GM23338 (cell line): Measurements from ENCODE around the gene CES5A. TPM values are rescaled to one million over a fixed set of nuclear protein-coding genes. Genes with fewer than 3 reads are reported as not detected.

Experiments
- ATAC-seq: fragments of 200-7000 bp; cut with Tn5 transposase; 3 replicates; pipeline ENCODE4 v1.9.1; 2020
- DNase-seq: peaks from one replicate; pipeline ENCODE4 v3.0.0-alpha.2; 2015; ENCODE audit warnings: low spot score
- H2AFZ ChIP-seq: fragments of 200-600 bp; sonication (generic); 2 replicates; pipeline ENCODE4 v1.8.0; 2016; ENCODE audit warnings: antibody characterized with exemption, mild to moderate bottlenecking, moderate library complexity
- H3F3A ChIP-seq: fragments of 200-600 bp; sonication (generic); replicated peaks from 2 replicates; pipeline ENCODE4 v1.8.0; 2017; ENCODE audit warnings: antibody characterized with exemption, mixed run types, low read depth
- H3K27ac ChIP-seq: fragments of 200-600 bp; sonication (generic); 2 replicates; pipeline ENCODE4 v1.6.1; 2016; ENCODE audit warnings: low read depth
- H3K27me3 ChIP-seq: fragments of 200-600 bp; sonication (generic); 2 replicates; pipeline ENCODE4 v1.8.0; 2016; ENCODE audit warnings: mild to moderate bottlenecking, mixed run types, moderate library complexity; ENCODE audit not compliant: insufficient read depth
- H3K36me3 ChIP-seq: fragments of 200-600 bp; sonication (generic); 2 replicates; pipeline ENCODE4 v1.8.0; 2016; ENCODE audit warnings: mild to moderate bottlenecking; ENCODE audit not compliant: insufficient read depth
- H3K4me1 ChIP-seq: fragments of 200-600 bp; sonication (generic); 2 replicates; pipeline ENCODE4 v1.8.0; 2016; ENCODE audit warnings: mild to moderate bottlenecking, moderate library complexity; ENCODE audit not compliant: insufficient read depth
- H3K4me2 ChIP-seq: fragments of 200-600 bp; sonication (generic); 2 replicates; pipeline ENCODE4 v1.7.1; 2017; ENCODE audit warnings: mixed run types
- H3K4me3 ChIP-seq: fragments of 200-600 bp; sonication (generic); 2 replicates; pipeline ENCODE4 v1.6.1; 2016; ENCODE audit warnings: mixed run types
- H3K79me2 ChIP-seq: fragments of 200-600 bp; sonication (generic); replicated peaks from 2 replicates; pipeline ENCODE4 v1.8.0; 2017; ENCODE audit warnings: mild to moderate bottlenecking; ENCODE audit not compliant: insufficient read depth
- H3K9me2 ChIP-seq: fragments of 200-600 bp; sonication (generic); 2 replicates; pipeline ENCODE4 v1.8.0; 2017; ENCODE audit not compliant: insufficient read depth
- H4K20me1 ChIP-seq: fragments of 200-600 bp; sonication (generic); replicated peaks from 2 replicates; pipeline ENCODE4 v1.8.0; 2017; ENCODE audit warnings: mild to moderate bottlenecking; ENCODE audit not compliant: insufficient read depth
- H3K27ac Mint-ChIP-seq: 2 replicates; pipeline ENCODE4 v1.8.0; 2020; ENCODE audit warnings: inconsistent platforms, mild to moderate bottlenecking, moderate library complexity, mixed read lengths
- H3K27me3 Mint-ChIP-seq: 3 replicates; pipeline ENCODE4 v1.8.0; 2022; ENCODE audit warnings: low read depth, mild to moderate bottlenecking, moderate library complexity, mixed read lengths, inconsistent platforms; ENCODE audit not compliant: insufficient read depth, poor library complexity
- H3K36me3 Mint-ChIP-seq: 3 replicates; pipeline ENCODE4 v1.8.0; 2021; ENCODE audit warnings: low read depth, mild to moderate bottlenecking, inconsistent platforms, moderate library complexity, mixed read lengths
- H3K4me1 Mint-ChIP-seq: 3 replicates; pipeline ENCODE4 v1.8.0; 2020; ENCODE audit warnings: mild to moderate bottlenecking, inconsistent platforms, mixed read lengths
- H3K4me3 Mint-ChIP-seq: 3 replicates; pipeline ENCODE4 v1.8.0; 2021; ENCODE audit warnings: moderate library complexity, mild to moderate bottlenecking, inconsistent platforms, mixed read lengths
- H3K9me3 Mint-ChIP-seq: 3 replicates; pipeline ENCODE4 v1.8.0; 2020; ENCODE audit warnings: moderate library complexity, mild to moderate bottlenecking, inconsistent platforms, mixed read lengths
- CTCF ChIP-seq, 2 experiments: fragments of 200-600 bp in 1 of 2; sonication (generic) in 1 of 2; conservative IDR thresholded peaks; 2 replicates each; pipeline versions ENCODE4 v1.5.1 to v1.6.1; 2016 to 2017; ENCODE audit warnings: antibody characterized with exemption in 2 of 2, low read depth in 2 of 2, mild to moderate bottlenecking in 2 of 2, moderate library complexity in 1 of 2
- EZH2phosphoT487 ChIP-seq: fragments of 200-600 bp; sonication (generic); IDR thresholded peaks from one replicate; pipeline ENCODE4 v1.8.1; 2018; ENCODE audit warnings: antibody characterized with exemption; ENCODE audit not compliant: unreplicated experiment
- NANOG ChIP-seq: IDR thresholded peaks from 2 replicates; pipeline ENCODE4 v1.6.1; 2016; ENCODE audit warnings: antibody characterized with exemption, borderline replicate concordance
- POLR2AphosphoS5 ChIP-seq: IDR thresholded peaks from 2 replicates; pipeline ENCODE4 v1.6.1; 2016; ENCODE audit warnings: antibody characterized with exemption, low read depth
- STAT1 ChIP-seq: IDR thresholded peaks from one replicate; pipeline ENCODE4 v1.6.1; 2016; ENCODE audit warnings: antibody characterized with exemption; ENCODE audit not compliant: unreplicated experiment
- ZNF114 ChIP-seq: fragments of 250-450 bp; sonication (Bioruptor Pico); IDR thresholded peaks from 2 replicates; pipeline ENCODE4 v1.5.0; 2020; ENCODE audit warnings: mild to moderate bottlenecking, moderate library complexity
- ZNF331 ChIP-seq: fragments of 250-450 bp; sonication (Bioruptor Pico); IDR thresholded peaks from 2 replicates; pipeline ENCODE4 v1.5.0; 2020; ENCODE audit warnings: low read depth, mild to moderate bottlenecking, moderate library complexity
- polyA plus RNA-seq: library from polyadenylated mRNA; unstranded; fragments of >200 nt; fragmentation: Nextera tagmentation; extraction: Ambion mirVana; gene quantifications from 2 replicates; pipeline ENCODE4 v1.2.1, GENCODE V29; 2016
- total RNA-seq: library from RNA; depleted of rRNA; stranded (reverse); fragments of >200 nt; shearing (Covaris generic); gene quantifications from 2 replicates; pipeline ENCODE4 v1.2.3, GENCODE V29; 2014
- TF ChIP-seq, protein P1 (sequence below): fragments of 250-450 bp; sonication (Bioruptor Pico); IDR thresholded peaks from 2 replicates; pipeline ENCODE4 v1.5.0; 2020; ENCODE audit warnings: mild to moderate bottlenecking, moderate library complexity

The CES5A gene
- total and polyA plus RNA-seq, 2 experiments from 2014 or later = not detected

DNA sequence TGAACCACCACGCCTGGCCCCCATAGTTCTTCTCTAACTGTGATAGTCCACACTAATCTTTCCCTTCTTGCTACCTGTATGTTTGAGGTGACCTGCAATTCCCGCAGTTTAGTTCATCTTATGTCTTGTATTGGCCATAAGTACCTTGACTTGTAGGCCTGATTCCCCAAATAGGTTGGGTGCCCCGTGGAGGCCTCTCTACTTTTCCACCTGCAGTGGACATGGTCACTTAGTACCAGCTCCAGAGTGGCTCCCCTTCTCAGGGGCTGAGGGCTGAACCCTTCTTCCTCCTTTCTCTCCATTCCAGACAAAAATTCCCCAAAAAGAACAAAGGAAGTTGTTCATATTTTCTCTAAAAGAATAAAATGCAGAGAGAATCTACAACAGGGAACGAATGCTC lies 33.5 kb upstream of the CES5A start:
- Histone ChIP-seq H3K9me2 (no peaks in the 10 kb centered on the region), H4K20me1 (no peaks in the 10 kb centered on the region), H3K4me3 (no peak overlapping the region), H3K4me1 (no peaks in the 10 kb centered on the region), H3F3A (no peaks in the 10 kb centered on the region), H3K27ac (no peak overlapping the region), H3K36me3 (no peaks in the 10 kb centered on the region), H3K4me2 (no peak overlapping the region), H3K27me3 (no peaks in the 10 kb centered on the region), H3K79me2 (no peaks in the 10 kb centered on the region), H2AFZ (no peak overlapping the region)
- Mint-ChIP-seq H3K4me3 (no peak overlapping the region), H3K27ac (no peak overlapping the region), H3K27me3 (peaks cover 9% of the 10 kb centered on the region), H3K4me1 (peaks cover 13% of the 10 kb centered on the region), H3K36me3 (peaks cover 3% of the 10 kb centered on the region; the same call in 2 of the 3 replicates), H3K9me3 (peaks cover 10% of the 10 kb centered on the region)
- TF ChIP-seq EZH2phosphoT487 (no peak), POLR2AphosphoS5 (no peak), ZNF114 (CRISPR knock-in tag) (no peak), STAT1 (no peak), ZNF331 (CRISPR knock-in tag) (no peak), CTCF (conservative IDR thresholded peaks at IDR 0.05; ENCODE audit: low read depth in 2 of 2) (no peak), NANOG (no peak)
- TF ChIP-seq, protein P1, sequence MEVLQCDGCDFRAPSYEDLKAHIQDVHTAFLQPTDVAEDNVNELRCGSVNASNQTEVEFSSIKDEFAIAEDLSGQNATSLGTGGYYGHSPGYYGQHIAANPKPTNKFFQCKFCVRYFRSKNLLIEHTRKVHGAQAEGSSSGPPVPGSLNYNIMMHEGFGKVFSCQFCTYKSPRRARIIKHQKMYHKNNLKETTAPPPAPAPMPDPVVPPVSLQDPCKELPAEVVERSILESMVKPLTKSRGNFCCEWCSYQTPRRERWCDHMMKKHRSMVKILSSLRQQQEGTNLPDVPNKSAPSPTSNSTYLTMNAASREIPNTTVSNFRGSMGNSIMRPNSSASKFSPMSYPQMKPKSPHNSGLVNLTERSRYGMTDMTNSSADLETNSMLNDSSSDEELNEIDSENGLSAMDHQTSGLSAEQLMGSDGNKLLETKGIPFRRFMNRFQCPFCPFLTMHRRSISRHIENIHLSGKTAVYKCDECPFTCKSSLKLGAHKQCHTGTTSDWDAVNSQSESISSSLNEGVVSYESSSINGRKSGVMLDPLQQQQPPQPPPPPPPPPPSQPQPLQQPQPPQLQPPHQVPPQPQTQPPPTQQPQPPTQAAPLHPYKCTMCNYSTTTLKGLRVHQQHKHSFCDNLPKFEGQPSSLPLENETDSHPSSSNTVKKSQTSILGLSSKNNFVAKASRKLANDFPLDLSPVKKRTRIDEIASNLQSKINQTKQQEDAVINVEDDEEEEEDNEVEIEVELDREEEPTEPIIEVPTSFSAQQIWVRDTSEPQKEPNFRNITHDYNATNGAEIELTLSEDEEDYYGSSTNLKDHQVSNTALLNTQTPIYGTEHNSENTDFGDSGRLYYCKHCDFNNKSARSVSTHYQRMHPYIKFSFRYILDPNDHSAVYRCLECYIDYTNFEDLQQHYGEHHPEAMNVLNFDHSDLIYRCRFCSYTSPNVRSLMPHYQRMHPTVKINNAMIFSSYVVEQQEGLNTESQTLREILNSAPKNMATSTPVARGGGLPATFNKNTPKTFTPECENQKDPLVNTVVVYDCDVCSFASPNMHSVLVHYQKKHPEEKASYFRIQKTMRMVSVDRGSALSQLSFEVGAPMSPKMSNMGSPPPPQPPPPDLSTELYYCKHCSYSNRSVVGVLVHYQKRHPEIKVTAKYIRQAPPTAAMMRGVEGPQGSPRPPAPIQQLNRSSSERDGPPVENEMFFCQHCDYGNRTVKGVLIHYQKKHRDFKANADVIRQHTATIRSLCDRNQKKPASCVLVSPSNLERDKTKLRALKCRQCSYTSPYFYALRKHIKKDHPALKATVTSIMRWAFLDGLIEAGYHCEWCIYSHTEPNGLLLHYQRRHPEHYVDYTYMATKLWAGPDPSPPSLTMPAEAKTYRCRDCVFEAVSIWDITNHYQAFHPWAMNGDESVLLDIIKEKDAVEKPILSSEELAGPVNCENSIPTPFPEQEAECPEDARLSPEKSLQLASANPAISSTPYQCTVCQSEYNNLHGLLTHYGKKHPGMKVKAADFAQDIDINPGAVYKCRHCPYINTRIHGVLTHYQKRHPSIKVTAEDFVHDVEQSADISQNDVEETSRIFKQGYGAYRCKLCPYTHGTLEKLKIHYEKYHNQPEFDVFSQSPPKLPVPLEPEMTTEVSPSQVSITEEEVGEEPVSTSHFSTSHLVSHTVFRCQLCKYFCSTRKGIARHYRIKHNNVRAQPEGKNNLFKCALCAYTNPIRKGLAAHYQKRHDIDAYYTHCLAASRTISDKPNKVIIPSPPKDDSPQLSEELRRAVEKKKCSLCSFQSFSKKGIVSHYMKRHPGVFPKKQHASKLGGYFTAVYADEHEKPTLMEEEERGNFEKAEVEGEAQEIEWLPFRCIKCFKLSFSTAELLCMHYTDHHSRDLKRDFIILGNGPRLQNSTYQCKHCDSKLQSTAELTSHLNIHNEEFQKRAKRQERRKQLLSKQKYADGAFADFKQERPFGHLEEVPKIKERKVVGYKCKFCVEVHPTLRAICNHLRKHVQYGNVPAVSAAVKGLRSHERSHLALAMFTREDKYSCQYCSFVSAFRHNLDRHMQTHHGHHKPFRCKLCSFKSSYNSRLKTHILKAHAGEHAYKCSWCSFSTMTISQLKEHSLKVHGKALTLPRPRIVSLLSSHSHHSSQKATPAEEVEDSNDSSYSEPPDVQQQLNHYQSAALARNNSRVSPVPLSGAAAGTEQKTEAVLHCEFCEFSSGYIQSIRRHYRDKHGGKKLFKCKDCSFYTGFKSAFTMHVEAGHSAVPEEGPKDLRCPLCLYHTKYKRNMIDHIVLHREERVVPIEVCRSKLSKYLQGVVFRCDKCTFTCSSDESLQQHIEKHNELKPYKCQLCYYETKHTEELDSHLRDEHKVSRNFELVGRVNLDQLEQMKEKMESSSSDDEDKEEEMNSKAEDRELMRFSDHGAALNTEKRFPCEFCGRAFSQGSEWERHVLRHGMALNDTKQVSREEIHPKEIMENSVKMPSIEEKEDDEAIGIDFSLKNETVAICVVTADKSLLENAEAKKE (CRISPR knock-in tag) = no peak
- DNase-seq (no peak), ATAC-seq (no peak)
